ENCODE data around the gene KRTAP5-8. TPM values are rescaled to one million over a fixed set of nuclear protein-coding genes. Genes with fewer than 3 reads are reported as not detected.
"Not testable (repeated sequence)": the region's sequence is repeated elsewhere in the genome, so short reads cannot be mapped to it uniquely, and the experiment has no call there.

KRTAP5-8 gene
- total RNA-seq, 1 experiment from 2014 or later = not detected

- not testable (repeated sequence) for H3K23ac ChIP-seq (ENCODE audit: insufficient read length, low read depth, low read length); H3K27ac ChIP-seq (ENCODE audit: insufficient read length, low read depth, low read length)
These were observed 29.8 kb downstream of the KRTAP5-8 start for GRCh38 chr11:71567633-71568032.

More at GRCh38 chr11:71567633-71568032, 29.8 kb downstream of the KRTAP5-8 start:
- H3K9me3 ChIP-seq (ENCODE audit: control insufficient read depth, low read depth, low read length); H3K9me3 Mint-ChIP-seq; H2BK120ac ChIP-seq (ENCODE audit: low read depth, low read length, poor library complexity, severe bottlenecking); H2BK5ac ChIP-seq (ENCODE audit: insufficient read length, low read length); H3K4me1 ChIP-seq (ENCODE audit: insufficient read depth, low read length); H3K79me2 ChIP-seq (ENCODE audit: insufficient read depth, low read length); H3K27ac Mint-ChIP-seq; H3K9ac ChIP-seq (ENCODE audit: extremely low read depth, insufficient read length, low read length); H3K4me2 ChIP-seq (ENCODE audit: insufficient read depth, insufficient read length, low read length); H4K91ac ChIP-seq (ENCODE audit: insufficient read length, low read depth, low read length); H3K18ac ChIP-seq (ENCODE audit: insufficient read length, low read depth, low read length); H3T11ph ChIP-seq (ENCODE audit: low read length); H2AK5ac ChIP-seq (ENCODE audit: insufficient read length, low read length); H3K36me3 Mint-ChIP-seq (ENCODE audit: insufficient read depth in 1 of 3, low read depth in 3 of 3); H3K79me1 ChIP-seq (ENCODE audit: insufficient read depth, low read depth, low read length, poor library complexity, severe bottlenecking); H2BK15ac ChIP-seq (ENCODE audit: low read depth, low read length); H3K4me3 Mint-ChIP-seq; H2BK20ac ChIP-seq (ENCODE audit: low read depth, low read length, poor library complexity, severe bottlenecking); H3K4ac ChIP-seq (ENCODE audit: low read depth, low read length); H3K27me3 ChIP-seq (ENCODE audit: insufficient read depth, low read length); H4K20me1 ChIP-seq (ENCODE audit: control insufficient read depth, insufficient read depth, insufficient read length); H3K23me2 ChIP-seq (ENCODE audit: insufficient read length, low read depth, low read length, poor library complexity, severe bottlenecking); H2AFZ ChIP-seq (ENCODE audit: low read length); H4K8ac ChIP-seq (replicated peaks; ENCODE audit: insufficient read length, low read depth, low read length); H2BK12ac ChIP-seq (ENCODE audit: insufficient read length, low read depth, low read length); H4K5ac ChIP-seq (ENCODE audit: insufficient read length, low read depth, low read length); H3K14ac ChIP-seq (ENCODE audit: insufficient read depth, low read length); DNase-seq; H3K56ac ChIP-seq (ENCODE audit: insufficient read length, low read depth, low read length): not testable (repeated sequence)
- H3K27me3 Mint-ChIP-seq (ENCODE audit: low read depth) = peaks cover 29% of the 10 kb centered on the region
- WGBS (ENCODE audit: extremely low coverage, insufficient read length, low lambda C conversion rate) = no CpG with 5 or more reads among the region's 8 CpGs
- H3K4me1 Mint-ChIP-seq = peaks cover 32% of the 10 kb centered on the region in 2 experiments

Measured in H9 (cell line).